Esophagus squamous epithelium (tissue), 5 donors: ENCODE results near the gene UCKL1. TPM values are rescaled to one million over a fixed set of nuclear protein-coding genes. Genes with fewer than 3 reads are reported as not detected.
"Not testable (repeated sequence)": the region's sequence is repeated elsewhere in the genome, so short reads cannot be mapped to it uniquely, and the experiment has no call there.

Experiments used
- DNase-seq: peaks from one replicate; lab custom pipeline; 2025; lab: John Stamatoyannopoulos, UW
- H3K27ac ChIP-seq, 4 donors: fragments of 200-600 bp; sonication (generic); one replicate each; pipeline ENCODE4 v1.5.1; 2016 to 2019; ENCODE audit warnings: mild to moderate bottlenecking in 1 of 4
- H3K27me3 ChIP-seq, 4 donors: fragments of 200-600 bp; sonication (generic); 1 replicate in 3 of 4; 2 replicates in 1 of 4; pipeline versions ENCODE4 v1.5.1 to v1.6.0; 2017 to 2021; ENCODE audit warnings: antibody characterized with exemption in 1 of 4
- H3K36me3 ChIP-seq, 3 donors: fragments of 200-600 bp; sonication (generic); one replicate each; pipeline ENCODE4 v1.5.1; 2016 to 2019
- H3K4me1 ChIP-seq, 3 donors: fragments of 200-600 bp; sonication (generic); one replicate each; pipeline ENCODE4 v1.5.1; 2017 to 2019
- H3K4me3 ChIP-seq, 4 donors: fragments of 200-600 bp; sonication (generic); 1 replicate in 3 of 4; 2 replicates in 1 of 4; pipeline ENCODE4 v1.5.1; 2016 to 2019; ENCODE audit warnings: mild to moderate bottlenecking in 2 of 4, moderate library complexity in 1 of 4
- H3K9me3 ChIP-seq, 3 donors: fragments of 200-600 bp; sonication (generic); one replicate each; pipeline ENCODE4 v1.5.1; 2016 to 2019
- CTCF ChIP-seq, 6 experiments: fragments of 450-650 bp in 4 of 6; fragments of 200-600 bp in 2 of 6; sonication (generic) in 2 of 6; IDR thresholded peaks; one replicate each; pipeline ENCODE4 v1.5.1; 2016 to 2019; ENCODE audit warnings: antibody characterized with exemption in 6 of 6, mild to moderate bottlenecking in 4 of 6, moderate library complexity in 4 of 6
- POLR2A ChIP-seq, 4 donors: fragments of 450-650 bp; IDR thresholded peaks; one replicate each; pipeline ENCODE4 v1.6.1; 2017; ENCODE audit warnings: antibody characterized with exemption in 4 of 4, mild to moderate bottlenecking in 4 of 4, moderate library complexity in 3 of 4
- WGBS, 2 donors: methylation state at CpG; one replicate each; pipeline ENCODE4 v1.1.5; 2018; 5-methylcytosine and 5-hydroxymethylcytosine counted together
- intact Hi-C: fragments of 100-400 bp; cut with DNase I; formaldehyde crosslinking; loops from one replicate; pipeline ENCODE4 v1.15.0; 2022
- total RNA-seq, 4 donors: library from RNA; depleted of rRNA; stranded (reverse); fragments of >200 nt; gene quantifications; one replicate each; pipeline ENCODE4 v1.1.0, GENCODE V29; 2016
- donor health status: DM: yes; HTN: yes; CAD: no.

Gene UCKL1
- total RNA-seq, 4 donors from 2014 or later = 23.1 to 38.0 (median 25.6) TPM

DNA sequence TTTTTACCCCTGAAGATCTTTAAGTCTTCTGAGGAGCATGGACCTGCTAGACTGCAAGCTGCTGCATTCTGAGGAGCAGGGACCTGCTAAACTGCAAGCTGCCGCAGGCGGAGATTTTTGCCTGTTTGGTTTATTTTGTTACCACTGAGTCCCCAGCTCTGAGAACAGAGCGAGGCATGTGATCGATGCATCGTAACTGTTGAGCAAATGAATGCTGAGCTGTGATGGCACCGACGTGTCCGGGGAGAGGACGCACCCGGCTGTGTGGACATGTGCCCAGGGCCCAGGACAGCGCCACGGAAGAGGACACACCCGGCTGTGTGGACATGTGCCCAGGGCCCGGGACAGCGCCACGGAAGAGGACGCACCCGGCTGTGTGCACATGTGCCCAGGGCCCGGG is 37.1 kb downstream of the UCKL1 start:
- Histone ChIP-seq H3K27ac (no peak overlapping the region), H3K4me1 (peaks cover 0 to 9% (median 0%) of the 10 kb centered on the region in 3 donors), H3K27me3 (no peaks in the 10 kb centered on the region), H3K36me3 (peaks cover 2 to 85% (median 5%) of the 10 kb centered on the region in 3 donors), H3K9me3 (no peaks in the 10 kb centered on the region), H3K4me3 (no peak overlapping the region)
- no peak for DNase-seq
- no peak for TF ChIP-seq POLR2A (IDR thresholded peaks at IDR 0.05)
- TF ChIP-seq CTCF (IDR thresholded peaks at IDR 0.05) = no peak
- intact Hi-C loops = no loop called here
- WGBS, 2 donors = 94 to 96% methylated on average over 5 to 6 of the region's 19 CpGs

DNA sequence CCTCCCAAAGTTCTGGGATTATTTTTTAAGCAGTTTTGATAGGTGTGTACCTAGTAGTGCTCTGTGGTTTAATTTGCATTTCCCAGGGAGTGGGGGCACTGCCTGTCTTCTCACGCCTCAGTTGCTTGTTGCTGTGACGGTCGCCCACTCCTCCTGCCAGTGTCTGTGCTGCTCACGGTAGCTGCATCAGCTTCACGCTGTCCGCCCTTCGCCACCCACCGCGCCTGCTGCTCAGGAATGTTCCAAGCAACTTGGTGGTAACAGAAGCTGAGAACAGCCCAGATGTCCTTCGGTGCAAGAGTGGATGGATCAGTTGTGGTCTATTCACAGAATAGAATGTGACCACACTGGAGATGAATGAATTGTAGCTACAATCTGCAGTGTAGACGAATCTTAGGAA is 38.4 kb downstream of the UCKL1 start:
- Histone ChIP-seq H3K27ac (no peak overlapping the region), H3K9me3 (no peaks in the 10 kb centered on the region), H3K4me1 (peaks cover 0 to 13% (median 0%) of the 10 kb centered on the region in 3 donors), H3K36me3 (peaks cover 2 to 79% (median 5%) of the 10 kb centered on the region in 3 donors), H3K4me3 (no peak overlapping the region), H3K27me3 (no peaks in the 10 kb centered on the region)
- 93 to 94% methylated on average over 10 to 11 of the region's 11 CpGs for WGBS, 2 donors
- TF ChIP-seq POLR2A (IDR thresholded peaks at IDR 0.05) (no peak), CTCF (IDR thresholded peaks at IDR 0.05) (no peak)
- DNase-seq = no peak
- intact Hi-C loops = no loop called here

DNA sequence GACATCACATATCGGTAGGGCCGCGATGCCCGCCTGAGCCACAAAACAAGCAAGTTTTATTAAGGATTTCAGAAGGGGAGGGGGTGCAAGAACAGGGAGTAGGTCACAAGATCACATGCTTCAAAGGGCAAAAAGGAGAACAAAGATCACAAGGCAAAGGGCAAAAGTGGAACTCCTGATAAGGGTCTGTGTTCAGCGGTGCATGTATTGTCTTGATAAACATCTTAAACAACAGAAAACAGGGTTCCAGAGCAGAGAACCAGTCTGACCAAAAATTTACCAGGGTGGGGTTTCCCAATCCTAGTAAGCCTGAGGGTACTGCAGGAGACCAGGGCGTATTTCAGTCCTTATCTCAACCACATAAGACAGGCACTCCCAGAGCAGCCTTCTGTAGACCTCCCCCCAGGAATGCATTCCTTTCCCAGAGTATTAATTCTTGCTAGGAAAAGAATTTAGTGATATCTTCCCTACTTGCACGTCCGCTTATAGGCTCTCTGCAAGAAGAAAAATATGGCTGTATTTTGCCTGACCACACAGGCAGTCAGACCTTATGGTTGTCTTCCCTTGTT is 39.8 kb downstream of the UCKL1 start:
- H3K4me3 ChIP-seq, DNase-seq, H3K27ac ChIP-seq, H3K9me3 ChIP-seq, H3K27me3 ChIP-seq, intact Hi-C loops: not testable (repeated sequence)
- 96% methylated on average over 8 of the region's 8 CpGs for WGBS, 2 donors
- H3K36me3 ChIP-seq = peaks cover 2 to 67% (median 5%) of the 10 kb centered on the region in 3 donors
- H3K4me1 ChIP-seq = peaks cover 5 to 26% (median 11%) of the 10 kb centered on the region in 3 donors

DNA sequence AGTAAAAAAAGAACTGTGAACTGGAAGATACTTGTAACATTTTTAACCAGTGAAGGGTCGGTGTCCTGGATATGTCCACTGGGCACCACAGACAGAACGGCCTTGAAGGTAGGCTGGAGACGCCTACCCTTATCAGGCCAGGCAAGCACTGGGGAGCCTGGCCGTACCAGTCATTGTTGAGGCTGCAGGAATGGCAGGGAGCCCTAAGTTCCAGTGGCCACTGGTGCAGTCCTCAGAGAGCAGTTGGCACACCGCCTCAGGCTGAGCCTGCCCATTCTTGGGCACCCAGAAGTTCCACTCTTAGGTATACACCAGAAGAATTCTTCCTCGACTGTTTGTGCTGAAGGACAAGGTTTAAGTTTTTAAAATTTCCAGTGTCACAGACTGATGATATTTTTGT is 40.7 kb downstream of the UCKL1 start:
- H3K4me3 ChIP-seq = no peak overlapping the region
- no peak for DNase-seq
- peaks cover 5 to 36% (median 13%) of the 10 kb centered on the region in 3 donors for H3K4me1 ChIP-seq
- WGBS, 2 donors = 88 to 91% methylated on average over 5 to 6 of the region's 6 CpGs
- intact Hi-C loops = no loop called here
- H3K36me3 ChIP-seq = peaks cover 2 to 57% (median 5%) of the 10 kb centered on the region in 3 donors
- no peaks in the 10 kb centered on the region for H3K27me3 ChIP-seq
- H3K27ac ChIP-seq = no peak overlapping the region
- TF ChIP-seq POLR2A (IDR thresholded peaks at IDR 0.05) (no peak), CTCF (IDR thresholded peaks at IDR 0.05) (no peak)
- no peaks in the 10 kb centered on the region for H3K9me3 ChIP-seq

- intact Hi-C loops = no loop called here
- peak overlapping the region in 3 of 4 donors; percentile 81 to 93 (median 89) for H3K27ac ChIP-seq
Measured at GRCh38 chr20:63913768-63914167, 42.4 kb downstream of the UCKL1 start.

More at GRCh38 chr20:63913768-63914167, 42.4 kb downstream of the UCKL1 start:
- Histone ChIP-seq H3K36me3 (peaks cover 0 to 41% (median 5%) of the 10 kb centered on the region in 3 donors), H3K9me3 (no peaks in the 10 kb centered on the region), H3K27me3 (no peaks in the 10 kb centered on the region), H3K4me3 (no peak overlapping the region), H3K4me1 (peaks cover 16 to 53% (median 19%) of the 10 kb centered on the region in 3 donors)
- TF ChIP-seq CTCF (IDR thresholded peaks at IDR 0.05) = no peak
- no peak for TF ChIP-seq POLR2A (IDR thresholded peaks at IDR 0.05)
- no peak for DNase-seq
- 95 to 99% methylated on average over 6 to 11 of the region's 12 CpGs for WGBS, 2 donors
